ENCODE results near the gene KRT26. TPM values are rescaled to one million over a fixed set of nuclear protein-coding genes. Genes with fewer than 3 reads are reported as not detected.

The KRT26 gene
- polyA plus RNA-seq, 2 of the 4 experiments (the other 2 are of a cell fraction), result not detected

DNA sequence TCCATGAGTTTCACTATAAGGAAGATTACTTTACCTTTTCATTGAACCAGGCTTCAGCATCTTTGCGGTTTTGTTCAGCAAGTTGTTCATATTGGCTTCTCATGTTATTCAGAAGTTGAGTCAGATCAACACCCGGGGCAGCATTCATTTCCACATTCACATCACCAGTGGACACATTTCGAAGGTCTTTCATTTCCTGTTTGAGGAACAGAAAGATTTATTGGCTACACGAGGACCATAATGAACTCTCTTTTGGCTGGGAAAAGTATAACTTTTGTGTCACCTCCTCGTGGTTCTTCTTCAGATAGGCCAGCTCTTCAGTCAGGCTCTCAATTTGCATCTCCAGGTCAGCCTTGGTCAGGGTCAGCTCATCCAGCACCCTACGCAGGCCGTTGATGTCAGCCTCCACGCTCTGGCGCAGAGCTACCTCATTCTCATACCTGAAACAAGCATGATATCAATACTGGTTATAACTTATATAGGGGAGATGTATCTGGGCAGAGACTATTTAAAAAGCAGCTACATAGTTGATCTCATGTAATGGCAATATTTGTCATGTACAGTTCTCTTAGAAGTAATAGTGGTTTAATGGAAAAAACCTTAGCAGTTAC, 48.3 kb upstream of the KRT26 start:
- Histone ChIP-seq H3K9me3 (no peaks in the 10 kb centered on the region), H3K4me2 (peak overlapping the region; percentile 85), H3K4me3 (peak overlapping the region; percentile 79; the same call in 2 of the 3 replicates), H3K4me1 (peaks cover 16% of the 10 kb centered on the region), H3K27ac (no peak overlapping the region)
- ATAC-seq (no peak), FAIRE-seq (no peak), DNase-seq (ENCODE audit: low read depth in 1 of 2, low spot score in 1 of 2) (no peak)
- POLR2A ChIA-PET, result no interaction called here
- WGBS (ENCODE audit: missing lambda C conversion rate), result 92% methylated on average over 9 of the region's 9 CpGs
- TF ChIP-seq ZSCAN20 (CRISPR knock-in tag; IDR thresholded peaks at IDR 0.05) (no peak), GATA3 (IDR thresholded peaks at IDR 0.05; ENCODE audit: borderline replicate concordance) (no peak), ZFP36 (IDR thresholded peaks at IDR 0.05; ENCODE audit: borderline replicate concordance, partially characterized antibody) (no peak), CHD2 (IDR thresholded peaks at IDR 0.05; ENCODE audit: low read length, partially characterized antibody) (no peak), HEYL (CRISPR knock-in tag; IDR thresholded peaks at IDR 0.05) (no peak), FOXS1 (CRISPR knock-in tag; IDR thresholded peaks at IDR 0.05) (no peak), MAZ (IDR thresholded peaks at IDR 0.05; ENCODE audit: borderline replicate concordance, low read depth, low read length) (no peak), CHD4 (IDR thresholded peaks at IDR 0.05; ENCODE audit: borderline replicate concordance) (no peak), ZNF302 (CRISPR knock-in tag; IDR thresholded peaks at IDR 0.05) (no peak), HDAC2 (IDR thresholded peaks at IDR 0.05) (no peak), SMC3 (IDR thresholded peaks at IDR 0.05) (no peak), FOSL2 (IDR thresholded peaks at IDR 0.05) (no peak), FOSL2 (CRISPR knock-in tag; IDR thresholded peaks at IDR 0.05) (no peak), KDM1A (IDR thresholded peaks at IDR 0.05; ENCODE audit: low read depth) (no peak), MAFK (IDR thresholded peaks at IDR 0.05; ENCODE audit: partially characterized antibody) (no peak), JUNB (IDR thresholded peaks at IDR 0.05) (no peak), POLR2A (IDR thresholded peaks at IDR 0.05; ENCODE audit: low read length) (no peak)
- TF ChIP-seq, protein P1, sequence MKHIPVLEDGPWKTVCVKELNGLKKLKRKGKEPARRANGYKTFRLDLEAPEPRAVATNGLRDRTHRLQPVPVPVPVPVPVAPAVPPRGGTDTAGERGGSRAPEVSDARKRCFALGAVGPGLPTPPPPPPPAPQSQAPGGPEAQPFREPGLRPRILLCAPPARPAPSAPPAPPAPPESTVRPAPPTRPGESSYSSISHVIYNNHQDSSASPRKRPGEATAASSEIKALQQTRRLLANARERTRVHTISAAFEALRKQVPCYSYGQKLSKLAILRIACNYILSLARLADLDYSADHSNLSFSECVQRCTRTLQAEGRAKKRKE (CRISPR knock-in tag; IDR thresholded peaks at IDR 0.05; ENCODE audit: low read depth), result no peak
- TF ChIP-seq, protein P2, sequence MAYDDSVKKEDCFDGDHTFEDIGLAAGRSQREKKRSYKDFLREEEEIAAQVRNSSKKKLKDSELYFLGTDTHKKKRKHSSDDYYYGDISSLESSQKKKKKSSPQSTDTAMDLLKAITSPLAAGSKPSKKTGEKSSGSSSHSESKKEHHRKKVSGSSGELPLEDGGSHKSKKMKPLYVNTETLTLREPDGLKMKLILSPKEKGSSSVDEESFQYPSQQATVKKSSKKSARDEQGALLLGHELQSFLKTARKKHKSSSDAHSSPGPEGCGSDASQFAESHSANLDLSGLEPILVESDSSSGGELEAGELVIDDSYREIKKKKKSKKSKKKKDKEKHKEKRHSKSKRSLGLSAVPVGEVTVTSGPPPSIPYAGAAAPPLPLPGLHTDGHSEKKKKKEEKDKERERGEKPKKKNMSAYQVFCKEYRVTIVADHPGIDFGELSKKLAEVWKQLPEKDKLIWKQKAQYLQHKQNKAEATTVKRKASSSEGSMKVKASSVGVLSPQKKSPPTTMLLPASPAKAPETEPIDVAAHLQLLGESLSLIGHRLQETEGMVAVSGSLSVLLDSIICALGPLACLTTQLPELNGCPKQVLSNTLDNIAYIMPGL (CRISPR knock-in tag; IDR thresholded peaks at IDR 0.05; ENCODE audit: borderline replicate concordance), result no peak
- TF ChIP-seq, protein P3, sequence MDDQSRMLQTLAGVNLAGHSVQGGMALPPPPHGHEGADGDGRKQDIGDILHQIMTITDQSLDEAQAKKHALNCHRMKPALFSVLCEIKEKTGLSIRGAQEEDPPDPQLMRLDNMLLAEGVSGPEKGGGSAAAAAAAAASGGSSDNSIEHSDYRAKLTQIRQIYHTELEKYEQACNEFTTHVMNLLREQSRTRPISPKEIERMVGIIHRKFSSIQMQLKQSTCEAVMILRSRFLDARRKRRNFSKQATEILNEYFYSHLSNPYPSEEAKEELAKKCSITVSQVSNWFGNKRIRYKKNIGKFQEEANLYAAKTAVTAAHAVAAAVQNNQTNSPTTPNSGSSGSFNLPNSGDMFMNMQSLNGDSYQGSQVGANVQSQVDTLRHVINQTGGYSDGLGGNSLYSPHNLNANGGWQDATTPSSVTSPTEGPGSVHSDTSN (IDR thresholded peaks at IDR 0.05), result no peak
- CTCF ChIA-PET, result interaction anchor here (0.7 to 6.4 kb wide), 9 partner anchors 15 to 846 kb away, joined by 3 to 51 read pairs (median 3); no protein-coding TSS in a partner anchor

DNA sequence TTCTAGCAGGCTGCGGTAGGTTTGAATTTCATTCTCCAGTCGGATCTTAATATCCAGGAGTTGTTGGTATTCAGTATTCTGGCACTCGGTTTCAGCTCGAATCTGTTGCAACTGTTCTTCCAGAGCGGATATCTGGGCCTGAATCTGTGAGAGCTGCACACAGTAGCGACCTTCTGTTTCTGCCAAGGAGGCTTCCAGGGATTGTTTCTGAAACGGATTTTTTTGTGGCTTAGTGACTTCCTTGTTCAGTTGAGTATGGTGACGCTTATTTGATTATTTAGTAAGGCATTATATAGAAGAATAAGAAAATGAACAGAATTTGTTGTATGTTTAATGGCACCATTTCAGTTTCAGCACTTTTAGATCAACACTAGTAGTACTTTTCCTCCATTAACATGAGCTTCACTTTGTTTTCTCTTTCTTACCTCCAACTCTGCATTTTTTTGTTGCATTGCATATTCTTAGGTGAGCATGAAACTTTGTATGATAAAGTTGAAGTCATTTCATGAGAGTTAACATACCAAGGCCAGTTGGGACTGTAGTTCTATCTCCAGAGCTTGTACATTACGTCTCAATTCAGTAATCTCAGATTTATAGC, 47.6 kb upstream of the KRT26 start:
- peaks cover 16% of the 10 kb centered on the region for H3K4me1 ChIP-seq
- H3K27ac ChIP-seq, result peak overlapping the region; percentile 86 to 94
- ChIA-PET CTCF (interaction anchor here (0.7 to 6.4 kb wide), 13 partner anchors 14 to 846 kb away, joined by 3 to 51 read pairs (median 3); no protein-coding TSS in a partner anchor), POLR2A (interaction anchor here (0.9 to 1.9 kb wide), 16 partner anchors 8 to 869 kb away, joined by 3 to 16 read pairs (median 4); partner anchors contain the start of gene EIF1)
- no peak for TF ChIP-seq SMC3 (IDR thresholded peaks at IDR 0.05)
- TF ChIP-seq, protein P4, sequence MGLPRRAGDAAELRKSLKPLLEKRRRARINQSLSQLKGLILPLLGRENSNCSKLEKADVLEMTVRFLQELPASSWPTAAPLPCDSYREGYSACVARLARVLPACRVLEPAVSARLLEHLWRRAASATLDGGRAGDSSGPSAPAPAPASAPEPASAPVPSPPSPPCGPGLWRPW (IDR thresholded peaks at IDR 0.05), result no peak
- DNase-seq (ENCODE audit: low read depth in 1 of 2, low spot score in 1 of 2) (peak in 1 of 2 experiments; percentile 21), ATAC-seq (peak in 1 of 2 experiments; percentile 47; a peak in 3 of 6 replicates), FAIRE-seq (peak; percentile 7)
- no peaks in the 10 kb centered on the region for H3K9me3 ChIP-seq
- peak overlapping the region; percentile 85 for H3K4me2 ChIP-seq
- peak overlapping the region; percentile 79 for H3K4me3 ChIP-seq
- WGBS (ENCODE audit: missing lambda C conversion rate), result 13% methylated on average over 9 of the region's 9 CpGs

Measured in A549 (cell line).